Measurements from ENCODE around the gene CDYL.

DNA sequence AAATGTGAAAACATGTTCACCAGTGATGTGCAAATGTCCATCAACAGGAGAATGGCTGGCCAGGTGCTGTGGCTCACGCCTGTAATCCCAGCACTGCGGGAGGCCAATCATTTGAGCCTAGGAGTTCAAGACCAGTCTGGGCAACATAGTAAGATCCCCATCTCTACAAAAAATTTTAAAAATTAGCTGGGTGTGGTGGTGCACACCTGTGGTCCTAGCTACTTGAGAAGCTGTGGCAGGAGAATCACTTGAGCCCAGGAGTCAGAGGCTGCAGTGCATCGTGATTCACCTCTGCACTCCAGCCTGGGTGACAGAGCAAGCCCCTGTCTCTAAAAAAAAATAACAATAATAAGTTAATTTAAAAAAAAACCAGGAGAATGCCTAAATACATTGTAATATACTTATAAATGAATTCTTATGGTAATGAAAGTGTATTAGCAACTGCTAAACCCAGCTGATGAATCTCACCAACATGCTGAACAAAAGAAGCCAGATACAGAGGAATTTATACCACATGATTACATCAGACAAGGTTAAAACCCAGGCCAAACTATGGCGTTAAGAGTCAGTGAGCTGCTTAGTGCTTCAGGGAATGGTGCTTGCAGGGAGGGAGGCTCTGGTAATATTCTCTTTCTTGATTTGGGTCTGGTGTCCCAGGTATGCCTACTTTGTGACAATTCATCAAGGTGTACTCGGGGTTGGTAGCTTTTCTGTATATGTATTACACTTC is 191.3 kb downstream of the CDYL start:
- TF ChIP-seq, protein P1, sequence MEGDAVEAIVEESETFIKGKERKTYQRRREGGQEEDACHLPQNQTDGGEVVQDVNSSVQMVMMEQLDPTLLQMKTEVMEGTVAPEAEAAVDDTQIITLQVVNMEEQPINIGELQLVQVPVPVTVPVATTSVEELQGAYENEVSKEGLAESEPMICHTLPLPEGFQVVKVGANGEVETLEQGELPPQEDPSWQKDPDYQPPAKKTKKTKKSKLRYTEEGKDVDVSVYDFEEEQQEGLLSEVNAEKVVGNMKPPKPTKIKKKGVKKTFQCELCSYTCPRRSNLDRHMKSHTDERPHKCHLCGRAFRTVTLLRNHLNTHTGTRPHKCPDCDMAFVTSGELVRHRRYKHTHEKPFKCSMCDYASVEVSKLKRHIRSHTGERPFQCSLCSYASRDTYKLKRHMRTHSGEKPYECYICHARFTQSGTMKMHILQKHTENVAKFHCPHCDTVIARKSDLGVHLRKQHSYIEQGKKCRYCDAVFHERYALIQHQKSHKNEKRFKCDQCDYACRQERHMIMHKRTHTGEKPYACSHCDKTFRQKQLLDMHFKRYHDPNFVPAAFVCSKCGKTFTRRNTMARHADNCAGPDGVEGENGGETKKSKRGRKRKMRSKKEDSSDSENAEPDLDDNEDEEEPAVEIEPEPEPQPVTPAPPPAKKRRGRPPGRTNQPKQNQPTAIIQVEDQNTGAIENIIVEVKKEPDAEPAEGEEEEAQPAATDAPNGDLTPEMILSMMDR (IDR thresholded peaks at IDR 0.05): no peak
- TF ChIP-seq EZH2 (IDR thresholded peaks at IDR 0.05) (no peak), EZH2phosphoT487 (IDR thresholded peaks at IDR 0.05) (no peak)

Measured in neural progenitor cell (in vitro differentiated cells).